ENCODE results near the gene BRINP3.

The BRINP3 gene

DNA sequence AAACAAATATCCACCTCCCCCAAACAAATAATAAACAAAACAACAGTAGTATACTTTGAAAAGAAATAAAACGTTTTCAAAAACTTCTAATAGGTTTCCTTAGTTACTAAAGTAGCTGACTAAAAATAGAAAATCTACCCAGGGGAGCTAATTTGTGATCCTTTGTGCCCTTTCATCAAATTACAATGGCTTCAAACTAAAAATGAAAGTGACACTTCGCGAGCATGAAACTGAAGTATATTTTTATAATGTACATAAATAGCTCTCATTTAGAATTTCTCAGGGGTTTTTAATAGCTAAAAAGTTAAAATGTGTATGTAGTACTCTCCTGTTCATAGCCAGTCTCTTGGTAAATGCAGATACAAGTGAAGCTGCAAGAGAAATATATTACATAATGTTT lies 78.4 kb downstream of the BRINP3 start:
- no peak overlapping the region for H3K27ac ChIP-seq
- TF ChIP-seq, protein P1, sequence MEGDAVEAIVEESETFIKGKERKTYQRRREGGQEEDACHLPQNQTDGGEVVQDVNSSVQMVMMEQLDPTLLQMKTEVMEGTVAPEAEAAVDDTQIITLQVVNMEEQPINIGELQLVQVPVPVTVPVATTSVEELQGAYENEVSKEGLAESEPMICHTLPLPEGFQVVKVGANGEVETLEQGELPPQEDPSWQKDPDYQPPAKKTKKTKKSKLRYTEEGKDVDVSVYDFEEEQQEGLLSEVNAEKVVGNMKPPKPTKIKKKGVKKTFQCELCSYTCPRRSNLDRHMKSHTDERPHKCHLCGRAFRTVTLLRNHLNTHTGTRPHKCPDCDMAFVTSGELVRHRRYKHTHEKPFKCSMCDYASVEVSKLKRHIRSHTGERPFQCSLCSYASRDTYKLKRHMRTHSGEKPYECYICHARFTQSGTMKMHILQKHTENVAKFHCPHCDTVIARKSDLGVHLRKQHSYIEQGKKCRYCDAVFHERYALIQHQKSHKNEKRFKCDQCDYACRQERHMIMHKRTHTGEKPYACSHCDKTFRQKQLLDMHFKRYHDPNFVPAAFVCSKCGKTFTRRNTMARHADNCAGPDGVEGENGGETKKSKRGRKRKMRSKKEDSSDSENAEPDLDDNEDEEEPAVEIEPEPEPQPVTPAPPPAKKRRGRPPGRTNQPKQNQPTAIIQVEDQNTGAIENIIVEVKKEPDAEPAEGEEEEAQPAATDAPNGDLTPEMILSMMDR (conservative IDR thresholded peaks at IDR 0.05; ENCODE audit: low read depth): no peak
- POLR2A ChIA-PET (ENCODE audit: low non-redundant PET): no interaction called here
- CTCF ChIA-PET: no interaction called here
- no peak for DNase-seq (ENCODE audit: low spot score)

DNA sequence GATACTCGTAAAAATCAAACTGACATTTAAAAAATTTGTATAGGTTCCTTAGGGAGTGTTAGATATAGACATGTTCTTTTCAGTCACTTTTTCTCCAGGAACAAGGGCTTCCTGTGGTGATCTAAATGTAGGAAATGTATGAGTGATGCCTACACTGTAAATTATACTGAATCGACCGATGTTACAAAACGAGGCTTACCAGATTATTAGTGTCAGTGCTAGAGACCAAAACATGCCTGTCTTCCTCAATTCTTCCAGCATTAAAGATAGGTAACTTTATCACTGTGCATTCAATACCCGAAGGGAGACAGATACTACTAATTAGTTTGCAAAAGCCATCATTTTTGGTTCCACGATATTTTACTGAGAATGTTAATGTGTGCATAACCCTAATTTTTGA lies 86.1 kb downstream of the BRINP3 start:
- ChIA-PET CTCF (no interaction called here), POLR2A (ENCODE audit: low non-redundant PET) (no interaction called here)
- TF ChIP-seq, protein P1 (conservative IDR thresholded peaks at IDR 0.05; ENCODE audit: low read depth): no peak
- DNase-seq (ENCODE audit: low spot score): no peak
- no peak overlapping the region for H3K27ac ChIP-seq

DNA sequence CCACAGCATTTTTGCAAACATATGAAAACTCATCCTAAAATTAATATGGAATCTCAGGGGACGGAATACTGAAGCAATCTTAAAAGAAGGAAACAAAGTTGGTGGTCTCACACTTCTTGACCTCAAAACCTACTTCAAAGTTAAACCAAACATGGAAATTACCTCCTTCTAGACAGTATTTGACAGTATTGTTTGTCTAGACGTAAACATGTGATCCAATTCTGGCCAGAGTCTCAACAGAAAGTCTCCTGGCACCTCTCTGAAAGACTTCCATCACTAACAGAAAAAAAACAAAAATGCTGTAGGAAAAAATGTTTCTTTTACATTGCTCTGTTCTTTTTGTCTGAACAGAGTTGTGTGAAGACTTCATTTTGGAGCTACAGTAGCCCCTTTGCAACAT lies 99.7 kb downstream of the BRINP3 start:
- ChIA-PET POLR2A (ENCODE audit: low non-redundant PET) (interaction anchor here (0.7 kb wide), 1 partner anchor 630 kb away, joined by 3 read pairs; no protein-coding TSS in a partner anchor), CTCF (interaction anchor here (0.6 kb wide), 1 partner anchor 1096 kb away, joined by 3 read pairs; no protein-coding TSS in a partner anchor)
- TF ChIP-seq, protein P1 (conservative IDR thresholded peaks at IDR 0.05; ENCODE audit: low read depth): no peak
- no peak for DNase-seq (ENCODE audit: low spot score)
- H3K27ac ChIP-seq: no peak overlapping the region

DNA sequence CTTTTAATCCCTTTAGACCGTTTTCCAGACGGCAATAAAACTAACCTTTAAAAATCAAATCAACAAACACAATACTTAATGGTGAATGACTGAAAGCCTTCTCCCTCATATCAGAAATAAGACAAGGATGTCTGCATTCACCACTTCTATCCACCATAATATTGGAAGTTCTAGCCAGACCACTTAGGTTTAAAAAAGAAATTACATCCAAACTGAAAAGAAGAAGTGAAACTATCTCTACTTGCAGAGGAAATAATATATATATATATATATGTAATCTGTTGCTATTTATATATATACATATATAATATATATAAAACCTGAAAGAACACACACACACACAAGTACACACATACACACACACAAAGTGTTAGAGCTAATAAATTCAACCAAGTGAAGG lies 100.4 kb downstream of the BRINP3 start:
- ChIA-PET POLR2A (ENCODE audit: low non-redundant PET) (no interaction called here), CTCF (no interaction called here)
- TF ChIP-seq, protein P1 (conservative IDR thresholded peaks at IDR 0.05; ENCODE audit: low read depth): no peak
- no peak overlapping the region for H3K27ac ChIP-seq
- no peak for DNase-seq (ENCODE audit: low spot score)

DNA sequence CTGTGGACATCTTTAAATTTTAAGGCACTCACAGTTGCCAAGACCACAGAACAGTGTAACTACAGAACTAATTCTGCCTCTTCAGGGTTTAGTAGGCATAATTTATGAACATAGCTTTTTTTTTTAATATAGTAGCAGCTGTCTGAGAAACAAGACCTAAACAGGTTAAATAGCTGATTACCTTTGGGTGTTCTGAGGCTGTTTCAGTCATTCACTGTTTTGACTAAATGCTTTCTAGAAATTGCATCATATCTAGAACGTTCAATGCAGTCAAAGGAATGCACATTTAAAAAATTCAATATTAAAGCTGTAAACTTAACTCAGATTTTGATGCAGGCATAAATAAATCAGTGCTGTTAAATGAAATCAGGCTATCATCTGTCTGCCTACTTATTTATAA lies 101.6 kb downstream of the BRINP3 start:
- CTCF ChIA-PET: no interaction called here
- no peak for DNase-seq (ENCODE audit: low spot score)
- H3K27ac ChIP-seq: no peak overlapping the region
- TF ChIP-seq, protein P1 (conservative IDR thresholded peaks at IDR 0.05; ENCODE audit: low read depth): no peak
- POLR2A ChIA-PET (ENCODE audit: low non-redundant PET): no interaction called here

DNA sequence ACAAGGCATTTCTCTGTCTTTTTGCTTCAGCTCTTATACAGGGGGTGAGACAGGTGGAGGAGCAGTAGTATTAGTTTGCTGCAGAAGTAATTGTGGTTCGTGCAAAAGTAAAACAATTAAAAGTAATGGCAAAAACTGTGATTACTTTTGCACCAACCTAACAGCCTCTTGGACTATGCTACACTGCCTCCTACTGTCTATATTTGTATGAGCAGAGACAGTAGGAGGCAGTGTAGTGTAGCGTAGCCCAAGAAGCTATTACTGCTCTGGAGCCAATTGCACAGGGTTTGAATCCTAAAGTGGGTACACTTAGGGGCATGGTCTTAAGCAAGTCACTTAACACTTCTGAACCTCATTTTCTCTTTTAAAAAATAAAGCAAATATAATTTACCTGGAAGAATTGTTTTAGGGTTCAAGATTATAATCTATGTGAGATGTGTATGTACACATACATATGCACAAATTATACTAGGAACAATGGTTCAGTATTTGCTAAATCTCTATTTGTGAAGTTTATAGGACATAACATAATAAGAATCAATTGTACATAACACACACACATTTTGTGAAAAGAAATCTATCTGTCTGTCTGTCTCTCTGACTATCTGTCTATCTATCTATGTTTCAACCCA lies 103.8 kb downstream of the BRINP3 start:
- DNase-seq (ENCODE audit: low spot score): no peak

More for the DNA sequence above, 103.8 kb downstream of the BRINP3 start:
- TF ChIP-seq, protein P1 (conservative IDR thresholded peaks at IDR 0.05; ENCODE audit: low read depth): no peak
- ChIA-PET POLR2A (ENCODE audit: low non-redundant PET) (no interaction called here), CTCF (no interaction called here)
- no peak overlapping the region for H3K27ac ChIP-seq
